Testis (tissue), 2 donors: ENCODE results near the gene CD2.

Source experiments
- CTCF ChIP-seq, 3 experiments: fragments of 450-650 bp in 2 of 3; fragments of 200-600 bp in 1 of 3; sonication (generic) in 1 of 3; IDR thresholded peaks; one replicate each; pipeline ENCODE4 v1.5.1; 2016 to 2019; ENCODE audit warnings: antibody characterized with exemption in 3 of 3, mild to moderate bottlenecking in 2 of 3, moderate library complexity in 1 of 3
- POLR2A ChIP-seq: fragments of 450-650 bp; IDR thresholded peaks from one replicate; pipeline ENCODE4 v1.6.1; 2017; ENCODE audit warnings: antibody characterized with exemption, mild to moderate bottlenecking, moderate library complexity

- TF ChIP-seq CTCF (IDR thresholded peaks at IDR 0.05) (no peak), POLR2A (no peak)
These were observed 26.8 kb downstream of the CD2 start for GRCh38 chr1:116781034-116781433.
